IMR-90 (cell line): ENCODE results near the gene CRISPLD2. TPM values are rescaled to one million over a fixed set of nuclear protein-coding genes. Genes with fewer than 3 reads are reported as not detected.
"Not testable (repeated sequence)": the region's sequence is repeated elsewhere in the genome, so short reads cannot be mapped to it uniquely, and the experiment has no call there.

Source experiments
- ATAC-seq: fragments of 200-7000 bp; cut with Tn5 transposase; 2 replicates; pipeline ENCODE4 v1.9.1; 2020; ENCODE audit warnings: low read depth, mild to moderate bottlenecking, moderate library complexity
- BruUV-seq: library from RNA; stranded (reverse); fragments of 400-500 nt; replicated peaks from 2 replicates; lab custom pipeline; 2021; lab: Mats Ljungman, UMichigan
- CTCF ChIA-PET: fragments of 300-600 bp; formaldehyde crosslinking; extraction: SDS; loops from one replicate; lab custom pipeline; 2021; ENCODE audit warnings: antibody characterized with exemption; lab: Yijun Ruan, JAX
- POLR2A ChIA-PET: fragments of 300-600 bp; sonication (Branson Sonifier 250); formaldehyde crosslinking; loops from one replicate; lab custom pipeline; 2022; ENCODE audit warnings: antibody characterized with exemption; ENCODE audit not compliant: unreplicated experiment; lab: Charles Lee
- DNase-seq: peaks from one replicate; pipeline ENCODE4 v3.0.0; 2013
- H2AFZ ChIP-seq: replicated peaks from 2 replicates; pipeline ENCODE3; 2013; ENCODE audit warnings: low read length, mild to moderate bottlenecking; ENCODE audit not compliant: poor library complexity
- H2AK5ac ChIP-seq: 2 replicates; pipeline ENCODE4 v1.6.1; 2013; ENCODE audit warnings: low read depth, low read length, inconsistent platforms
- H2AK9ac ChIP-seq: replicated peaks from 2 replicates; pipeline ENCODE3; 2013; ENCODE audit warnings: mild to moderate bottlenecking, low read depth, low read length, moderate library complexity; ENCODE audit not compliant: poor library complexity
- H2BK120ac ChIP-seq: 2 replicates; pipeline ENCODE4 v1.6.1; 2013; ENCODE audit warnings: low read depth, low read length, inconsistent platforms
- H2BK15ac ChIP-seq: 3 replicates; pipeline ENCODE4 v1.6.1; 2013; ENCODE audit warnings: low read depth, low read length, inconsistent platforms
- H2BK20ac ChIP-seq: 2 replicates; pipeline ENCODE4 v1.6.1; 2013; ENCODE audit warnings: low read depth, mild to moderate bottlenecking, inconsistent platforms, low read length, moderate library complexity
- H2BK5ac ChIP-seq: 2 replicates; pipeline ENCODE4 v1.6.1; 2013; ENCODE audit warnings: mild to moderate bottlenecking, low read depth, low read length, inconsistent platforms; ENCODE audit not compliant: poor library complexity, severe bottlenecking
- H3K14ac ChIP-seq: replicated peaks from 2 replicates; pipeline ENCODE4 v1.6.1; 2013; ENCODE audit warnings: low read depth, low read length, inconsistent platforms
- H3K18ac ChIP-seq: 2 replicates; pipeline ENCODE4 v1.6.1; 2013; ENCODE audit warnings: low read depth, low read length, control low read depth
- H3K23ac ChIP-seq: 2 replicates; pipeline ENCODE4 v1.6.1; 2013; ENCODE audit warnings: low read depth, low read length, inconsistent platforms
- H3K27ac ChIP-seq: 2 replicates; pipeline ENCODE4 v1.5.1; 2013; ENCODE audit warnings: mild to moderate bottlenecking, control low read depth, low read length; ENCODE audit not compliant: insufficient read depth
- H3K27me3 ChIP-seq: 2 replicates; pipeline ENCODE4 v1.6.1; 2013; ENCODE audit warnings: low read length; ENCODE audit not compliant: control insufficient read depth, insufficient read depth
- H3K36me3 ChIP-seq: 2 replicates; pipeline ENCODE4 v1.6.1; 2013; ENCODE audit warnings: low read length, mixed read lengths; ENCODE audit not compliant: control insufficient read depth, insufficient read depth
- H3K4ac ChIP-seq: 2 replicates; pipeline ENCODE4 v1.6.1; 2013; ENCODE audit warnings: low read depth, low read length, inconsistent platforms
- H3K4me1 ChIP-seq: 2 replicates; pipeline ENCODE4 v1.6.1; 2013; ENCODE audit warnings: low read length, mixed read lengths; ENCODE audit not compliant: control insufficient read depth, insufficient read depth
- H3K4me2 ChIP-seq: 2 replicates; pipeline ENCODE4 v1.6.1; 2013; ENCODE audit warnings: low read depth, mild to moderate bottlenecking, control low read depth, low read length, moderate library complexity
- H3K4me3 ChIP-seq: 2 replicates; pipeline ENCODE4 v1.5.1; 2013; ENCODE audit warnings: low read depth, mild to moderate bottlenecking, control low read depth, low read length, moderate library complexity; ENCODE audit not compliant: insufficient read depth
- H3K56ac ChIP-seq: 2 replicates; pipeline ENCODE4 v1.6.1; 2013; ENCODE audit warnings: low read length, inconsistent platforms; ENCODE audit not compliant: insufficient read depth; ENCODE audit errors: extremely low read depth
- H3K79me1 ChIP-seq, 2 experiments: 2 replicates each; pipeline ENCODE4 v1.6.1; 2013; ENCODE audit warnings: low read length in 2 of 2, inconsistent platforms in 1 of 2, low read depth in 1 of 2
- H3K9ac ChIP-seq: 2 replicates; pipeline ENCODE4 v1.6.1; 2013; ENCODE audit warnings: low read depth, low read length, control low read depth
- H3K9me1 ChIP-seq: 2 replicates; pipeline ENCODE4 v1.6.1; 2013; ENCODE audit warnings: low read length, inconsistent platforms; ENCODE audit not compliant: insufficient read depth
- H3K9me3 ChIP-seq: 2 replicates; pipeline ENCODE4 v1.6.1; 2013; ENCODE audit warnings: low read length; ENCODE audit not compliant: control insufficient read depth, insufficient read depth
- H4K20me1 ChIP-seq: 2 replicates; pipeline ENCODE4 v1.6.1; 2013; ENCODE audit warnings: low read length, inconsistent platforms; ENCODE audit not compliant: insufficient read depth
- H4K5ac ChIP-seq: 2 replicates; pipeline ENCODE4 v1.6.1; 2013; ENCODE audit warnings: mild to moderate bottlenecking, low read depth, low read length, control low read depth
- H4K8ac ChIP-seq, 2 experiments: 2 replicates each; pipeline ENCODE4 v1.6.1; 2013; ENCODE audit warnings: low read depth in 2 of 2, low read length in 2 of 2, control low read depth in 1 of 2, inconsistent platforms in 1 of 2
- H4K91ac ChIP-seq: 2 replicates; pipeline ENCODE4 v1.6.1; 2013; ENCODE audit warnings: low read depth, low read length, inconsistent platforms; ENCODE audit not compliant: insufficient read depth
- WGBS, 2 experiments: methylation state at CpG; one replicate each; pipeline versions ENCODE4 v1.1.5 to v1.1.7; 2013; ENCODE audit warnings: missing lambda C conversion rate in 2 of 2; ENCODE audit not compliant: insufficient read length in 1 of 2; ENCODE audit errors: extremely low coverage in 2 of 2; 5-methylcytosine and 5-hydroxymethylcytosine counted together
- dilution Hi-C: fragments of 300-500 bp; cut with HindIII; formaldehyde crosslinking; loops from one replicate; pipeline ENCODE4 v1.14.3; 2018; ENCODE audit warnings: low sequenced_read_pairs; ENCODE audit not compliant: unreplicated experiment
- in situ Hi-C: fragments of 300-500 bp; cut with MboI; formaldehyde crosslinking; loops from 3 replicates; pipeline ENCODE4 v1.14.3; 2019; ENCODE audit warnings: low sequenced_read_pairs, inconsistent platforms, mixed read lengths
- intact Hi-C: fragments of 100-400 bp; cut with micrococcal nuclease; formaldehyde crosslinking; loops from 2 replicates; pipeline ENCODE4 v1.10.0; 2022
- polyA plus RNA-seq, 3 experiments: library from polyadenylated mRNA; depleted of rRNA; stranded (reverse); fragments of >200 nt; gene quantifications; 2 replicates each; pipeline ENCODE4 v1.2.3, GENCODE V29; 2012; ENCODE audit warnings: low replicate concordance in 1 of 3
- total RNA-seq: library from RNA; depleted of rRNA; stranded (reverse); fragments of >200 nt; gene quantifications from 2 replicates; pipeline ENCODE4 v1.2.3, GENCODE V29; 2012
- TF ChIP-seq, protein P1 (sequence below): fragments of 150-350 bp; IDR thresholded peaks from 2 replicates; pipeline ENCODE4 v1.6.1; 2017; ENCODE audit warnings: mild to moderate bottlenecking, antibody characterized with exemption, low read length, low read depth

Gene CRISPLD2
- total and polyA plus RNA-seq, 2 of the 4 experiments (the other 2 are of a cell fraction) = 23.1 to 37.5 TPM

DNA sequence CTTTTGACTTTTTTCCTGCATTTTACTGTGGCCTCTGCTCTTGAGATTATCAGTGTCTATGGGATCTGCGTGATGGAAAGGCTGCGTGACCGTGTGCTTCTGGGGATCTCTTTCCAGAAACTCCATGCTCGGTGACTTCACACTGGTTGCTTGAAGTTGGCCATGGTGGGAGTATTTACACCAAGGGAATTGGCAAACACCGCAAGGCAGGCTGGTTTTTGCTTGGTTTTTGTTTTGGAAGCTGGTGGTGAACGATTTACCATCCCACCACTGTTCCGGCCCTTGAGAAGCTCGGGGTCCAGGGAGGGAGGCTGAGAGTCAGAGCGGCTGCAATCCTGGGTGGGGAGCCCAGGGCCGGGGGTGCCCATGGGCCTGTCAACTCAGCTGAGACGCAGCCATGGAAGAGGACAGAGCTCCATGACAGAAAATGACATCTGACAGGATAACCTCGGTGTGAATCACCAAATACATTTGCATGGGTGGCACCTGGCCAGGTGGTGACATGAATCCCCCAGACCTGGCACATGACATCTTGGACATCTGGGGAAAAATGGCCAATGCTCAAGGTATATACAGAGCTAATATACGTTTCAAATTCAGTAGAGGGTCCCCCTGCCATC is 11.1 kb downstream of the CRISPLD2 start (continued):
- TF ChIP-seq, protein P1, sequence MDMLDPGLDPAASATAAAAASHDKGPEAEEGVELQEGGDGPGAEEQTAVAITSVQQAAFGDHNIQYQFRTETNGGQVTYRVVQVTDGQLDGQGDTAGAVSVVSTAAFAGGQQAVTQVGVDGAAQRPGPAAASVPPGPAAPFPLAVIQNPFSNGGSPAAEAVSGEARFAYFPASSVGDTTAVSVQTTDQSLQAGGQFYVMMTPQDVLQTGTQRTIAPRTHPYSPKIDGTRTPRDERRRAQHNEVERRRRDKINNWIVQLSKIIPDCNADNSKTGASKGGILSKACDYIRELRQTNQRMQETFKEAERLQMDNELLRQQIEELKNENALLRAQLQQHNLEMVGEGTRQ = no peak

DNA sequence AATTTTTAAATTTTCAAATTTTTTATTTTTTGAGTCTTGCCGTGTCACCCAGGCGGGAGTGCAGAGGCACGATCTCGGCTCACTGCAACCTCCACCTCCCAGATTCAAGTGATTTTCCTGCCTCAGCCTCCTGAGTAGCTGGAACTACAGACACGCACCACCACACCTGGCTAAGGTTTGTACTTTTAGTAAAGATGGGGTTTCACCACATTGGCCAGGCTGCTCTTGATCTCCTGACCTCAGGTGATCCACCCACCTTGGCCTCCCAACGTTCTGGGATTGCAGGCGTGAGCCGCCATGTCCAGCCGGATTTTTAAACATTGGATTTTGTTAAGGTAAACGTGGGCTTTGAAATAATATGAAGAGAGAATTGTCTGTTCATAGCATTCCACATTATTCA is 11.9 kb downstream of the CRISPLD2 start:
- Histone ChIP-seq H4K8ac (peak overlapping the region; percentile 90 to 99), H3K79me1 (peaks cover 30 to 74% of the 10 kb centered on the region in 2 experiments; a peak in 3 of 4 replicates), H2BK120ac (peak overlapping the region; percentile 100), H3K9ac (peak overlapping the region; percentile 68), H2BK20ac (peak overlapping the region; percentile 99), H4K5ac (peak overlapping the region; percentile 84), H3K14ac (peak overlapping the region; percentile 98), H3K4me1 (peaks cover 53% of the 10 kb centered on the region), H3K9me1 (peaks cover 46% of the 10 kb centered on the region), H2BK5ac (peak overlapping the region; percentile 95), H4K91ac (peak overlapping the region; percentile 100), H2AK5ac (peak overlapping the region; percentile 98), H3K56ac (peak overlapping the region; percentile 95), H3K18ac (peak overlapping the region; percentile 90), H2BK15ac (peak overlapping the region; percentile 87; the same call in 2 of the 3 replicates), H3K27ac (peak overlapping the region; percentile 94), H3K23ac (peak overlapping the region; percentile 99), H3K4ac (peak overlapping the region; percentile 100)
- BruUV-seq, H3K36me3 ChIP-seq, dilution Hi-C loops, H4K20me1 ChIP-seq, H3K4me2 ChIP-seq, DNase-seq, ATAC-seq, H2AFZ ChIP-seq, H3K4me3 ChIP-seq, CTCF ChIA-PET, H2AK9ac ChIP-seq, H3K9me3 ChIP-seq, H3K27me3 ChIP-seq: not testable (repeated sequence)
- in situ Hi-C loops = loop anchor here (5.0 kb wide), 1 partner anchor 74 kb away; no protein-coding TSS in a partner anchor
- POLR2A ChIA-PET = interaction anchor here (1.8 kb wide), 1 partner anchor 12 kb away, joined by 14 read pairs; the partner anchor contains the start of gene CRISPLD2
- no CpG with 5 or more reads among the region's 10 CpGs for WGBS, 2 experiments
- intact Hi-C loops = loop anchor here (2.0 kb wide), 1 partner anchor 67 kb away; no protein-coding TSS in a partner anchor
